Measurements from ENCODE around the gene CGAS.
"Not testable (repeated sequence)": the region's sequence is repeated elsewhere in the genome, so short reads cannot be mapped to it uniquely, and the experiment has no call there.

Gene CGAS

DNA sequence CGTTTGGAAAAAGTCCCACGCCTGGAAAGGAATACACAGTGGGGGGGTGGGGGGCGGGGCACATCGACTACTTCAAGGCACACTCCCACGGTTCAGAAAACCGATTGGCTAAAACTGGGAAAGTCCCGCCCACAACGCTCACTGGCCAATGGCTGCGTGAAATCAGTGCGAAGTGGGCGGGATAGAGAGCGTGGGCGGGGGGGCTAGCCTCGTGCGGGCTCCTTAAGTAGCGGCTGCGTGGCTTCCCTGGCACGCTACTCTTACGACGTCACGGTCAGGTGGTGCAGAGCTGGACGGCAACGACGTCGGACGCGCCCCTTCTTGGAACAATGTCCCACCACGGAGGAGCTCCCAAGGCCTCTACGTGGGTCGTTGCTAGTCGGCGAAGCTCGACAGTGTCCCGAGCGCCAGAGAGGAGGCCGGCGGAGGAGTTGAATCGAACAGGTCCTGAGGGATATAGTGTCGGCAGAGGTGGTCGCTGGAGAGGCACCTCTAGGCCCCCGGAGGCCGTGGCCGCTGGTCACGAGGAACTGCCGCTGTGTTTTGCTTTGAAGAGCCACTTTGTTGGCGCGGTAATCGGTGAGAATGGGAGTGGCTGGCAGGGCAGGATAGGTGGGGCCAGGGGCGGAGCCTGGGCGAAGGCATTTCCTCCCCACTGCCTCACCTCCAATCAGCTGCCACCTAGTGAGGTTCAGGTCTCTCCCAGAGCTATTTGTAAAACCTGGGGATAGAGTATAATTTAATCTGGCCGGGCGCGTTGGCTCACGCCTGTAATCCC is 57.3 kb downstream of the CGAS start, which contains the start of gene DDX43:
DDX43 (plus strand) TSS at position 252 of the 778 bp plus-strand sequence; CDS start at position 330, 78 bp downstream.
- peak; percentile 41 for DNase-seq

DNA sequence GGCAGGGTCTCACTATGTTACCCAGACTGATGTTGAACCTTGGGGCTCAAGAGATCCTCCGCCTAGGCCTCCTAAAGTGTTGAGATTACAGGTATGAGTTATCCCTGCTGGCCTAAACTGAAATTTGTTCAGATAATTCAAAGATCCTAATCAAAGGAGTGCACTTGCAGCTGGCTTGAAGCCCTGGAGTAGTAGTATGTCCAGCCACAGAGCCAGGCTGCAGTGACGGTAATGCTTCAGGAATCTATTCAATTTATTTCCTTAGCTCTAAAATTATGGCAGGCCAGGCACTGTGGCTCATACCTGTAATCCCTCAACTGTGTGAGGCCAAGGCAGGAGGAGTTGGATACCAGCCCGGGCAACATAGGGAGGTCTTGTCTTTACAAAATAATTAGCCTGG is 58.8 kb downstream of the CGAS start:
- DNase-seq: no peak

DNA sequence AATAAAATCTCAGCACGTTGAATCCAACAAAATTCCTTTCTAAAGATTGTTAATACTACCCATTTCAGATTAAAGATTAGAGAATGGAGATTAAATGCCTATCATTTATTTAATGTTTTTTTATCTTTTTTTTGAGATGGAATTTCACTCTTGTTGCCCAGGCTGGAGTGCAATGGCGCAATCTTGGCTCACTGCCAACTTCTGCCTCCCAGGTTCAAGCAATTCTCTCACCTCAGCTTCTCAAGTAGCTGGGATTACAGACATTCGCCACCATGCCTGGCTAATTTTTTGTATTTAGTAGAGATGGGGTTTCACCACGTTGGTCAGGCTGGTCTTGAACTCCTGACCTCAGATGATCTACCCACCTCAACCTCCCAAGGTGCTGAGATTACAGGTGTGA is 59.9 kb downstream of the CGAS start:
- DNase-seq: not testable (repeated sequence)

DNA sequence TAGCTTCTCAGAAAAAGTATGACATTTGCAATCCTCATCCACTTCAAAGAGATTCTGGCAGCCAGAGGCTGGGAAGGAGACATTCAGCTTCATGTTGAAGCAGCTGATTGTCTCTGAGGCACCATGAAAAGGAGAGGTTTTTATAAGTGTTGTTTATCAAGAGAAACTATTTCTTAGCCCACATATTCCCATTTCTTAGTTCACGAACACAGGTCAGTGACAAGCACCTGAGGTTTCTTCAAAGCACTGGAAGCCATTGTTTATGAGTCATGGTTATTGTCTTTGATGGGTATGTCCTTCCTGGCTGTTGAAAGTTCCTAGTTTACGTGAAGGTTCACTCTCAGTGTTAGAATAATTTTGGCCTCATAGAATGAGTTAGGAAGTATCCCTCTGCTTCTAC is 60.4 kb downstream of the CGAS start:
- no peak for DNase-seq

DNA sequence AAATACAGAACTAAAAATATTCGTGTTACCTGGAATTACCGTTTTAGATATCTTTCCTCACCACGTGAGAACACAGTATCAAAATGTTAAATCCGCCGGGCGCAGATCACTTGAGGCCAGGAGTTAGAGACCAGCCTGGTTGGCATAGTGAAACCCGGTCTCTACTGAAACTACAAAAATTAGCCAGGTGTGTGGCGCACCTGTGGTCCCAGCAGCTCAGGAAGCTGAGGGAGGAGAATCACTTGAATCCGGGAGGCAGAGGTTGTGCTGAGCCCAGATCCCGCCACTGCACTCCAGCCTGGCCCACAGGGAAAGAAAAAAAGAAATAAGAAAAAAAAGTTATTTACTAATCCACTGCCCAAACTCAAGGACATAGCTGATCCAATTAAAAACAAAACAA is 62.2 kb downstream of the CGAS start:
- DNase-seq: no peak

DNA sequence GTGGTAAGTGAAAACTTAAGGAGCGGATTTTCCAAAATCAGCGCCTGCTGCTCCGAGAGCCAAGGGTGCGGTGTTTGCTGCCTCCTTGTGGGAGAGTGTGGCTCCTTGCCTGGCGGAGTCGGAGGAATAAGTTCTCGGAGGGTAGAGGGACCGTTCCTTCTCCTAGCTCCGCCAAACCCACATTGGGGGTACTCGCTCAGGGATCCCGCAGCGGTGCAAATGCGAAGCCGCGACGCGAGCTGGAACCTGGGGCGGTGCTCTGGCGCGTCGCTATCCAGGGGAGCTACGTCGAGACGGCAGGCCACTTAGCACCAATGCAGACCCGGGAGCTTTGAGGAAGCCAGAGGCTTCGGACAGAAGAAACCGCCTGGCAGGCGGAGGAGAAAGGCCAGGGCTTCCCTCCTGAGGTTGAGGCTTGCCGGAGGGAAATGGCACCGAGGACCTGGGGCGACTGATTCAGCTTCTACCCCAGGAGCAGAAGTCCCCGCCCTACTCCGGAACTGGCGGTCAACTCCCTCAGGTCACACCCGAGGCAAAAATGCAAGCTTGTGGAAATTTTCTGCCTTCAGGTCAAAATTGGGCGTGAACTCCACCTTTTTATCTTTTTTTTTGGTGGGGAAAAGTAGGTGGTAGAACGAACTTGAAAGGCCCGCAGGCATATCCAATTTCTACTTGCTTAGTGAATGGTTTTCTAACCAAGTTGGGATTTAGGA is 63.1 kb downstream of the CGAS start:
- DNase-seq: peak; percentile 80

DNA sequence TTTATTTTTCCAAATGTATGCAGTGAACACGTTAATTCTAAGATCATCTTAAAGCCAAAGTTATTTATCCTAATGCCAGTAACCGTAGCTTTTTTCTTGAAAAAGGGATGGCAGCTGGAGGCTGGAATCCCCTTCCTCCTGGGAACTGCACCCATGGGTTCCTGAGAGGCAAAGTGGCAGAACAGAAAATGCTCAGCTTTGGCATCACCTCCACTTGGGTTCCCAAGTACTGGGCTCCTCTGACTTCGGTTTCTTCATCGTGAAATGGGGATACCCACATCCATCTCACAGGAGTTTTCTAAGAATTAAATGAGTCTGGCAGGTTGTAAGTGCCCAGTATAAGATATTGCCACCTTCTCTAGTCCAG is 63.7 kb downstream of the CGAS start:
- DNase-seq: no peak

DNA sequence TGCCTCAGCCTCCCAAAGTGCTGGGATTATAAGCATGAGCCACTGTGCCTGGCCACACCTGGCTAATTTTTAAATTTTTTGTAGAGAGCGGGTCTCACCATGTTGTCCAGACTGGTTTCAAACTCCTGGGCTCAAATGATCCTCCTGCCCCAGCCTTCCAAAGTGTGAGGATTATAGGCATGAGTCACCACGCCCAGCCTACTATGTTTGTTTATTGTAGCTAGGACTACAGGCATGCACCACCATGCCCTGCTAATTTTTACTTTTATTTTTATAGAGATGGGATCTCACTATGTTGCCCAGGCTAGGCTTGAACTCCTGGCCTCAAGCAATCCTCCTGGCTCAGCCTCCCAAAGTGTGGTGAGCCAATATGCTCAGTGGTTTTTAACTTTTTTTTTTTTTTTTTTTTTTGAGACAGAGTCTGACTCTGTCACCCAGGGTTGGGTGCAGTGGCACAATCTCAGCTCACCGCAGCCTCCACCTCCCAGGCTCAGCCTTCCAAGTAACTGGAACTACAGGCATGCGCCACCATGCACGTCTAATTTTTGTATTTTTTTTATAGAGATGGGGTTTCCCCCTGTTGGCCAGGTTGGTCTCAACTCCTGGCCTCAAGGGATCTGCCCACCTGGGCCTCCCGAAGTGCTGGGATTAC is 69.5 kb downstream of the CGAS start:
- DNase-seq: no peak

DNA sequence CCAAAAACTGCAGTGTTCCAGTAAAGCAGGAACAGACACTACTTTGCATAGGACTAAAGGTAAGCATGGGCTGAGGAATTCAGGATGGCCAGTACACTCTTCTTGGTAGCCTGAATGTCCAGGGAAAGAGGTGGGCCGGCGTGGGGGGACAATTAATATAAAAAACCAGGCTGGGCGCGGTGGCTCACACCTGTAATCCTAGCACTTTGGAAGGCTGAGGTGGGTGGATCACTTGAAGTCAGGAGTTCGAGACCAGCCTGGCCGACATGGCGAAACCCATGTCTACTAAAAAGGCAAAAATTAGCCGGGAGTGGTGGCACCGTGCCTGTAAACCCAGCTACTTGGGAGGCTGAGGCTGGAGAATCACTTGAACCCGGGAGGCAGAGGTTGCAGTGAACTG is 70.6 kb downstream of the CGAS start:
- not testable (repeated sequence) for DNase-seq

DNA sequence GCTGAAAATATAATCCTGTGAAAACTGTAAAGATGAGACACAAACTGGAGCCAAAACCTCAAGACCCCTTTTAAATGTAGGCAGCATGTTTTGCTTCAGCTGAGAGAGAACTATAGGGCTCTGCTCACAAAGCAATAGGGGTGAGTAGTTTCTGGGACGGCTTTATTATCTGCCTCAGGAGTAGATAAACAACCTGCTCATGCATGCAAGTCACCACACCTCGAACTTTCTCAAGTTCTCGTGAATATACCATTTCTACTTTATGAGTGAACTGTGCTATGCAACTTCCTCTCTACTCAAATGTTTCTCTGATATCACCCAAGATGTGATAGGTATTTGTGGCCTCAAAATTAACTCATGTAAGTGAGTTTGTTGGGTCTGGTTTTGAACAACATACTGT is 74.9 kb downstream of the CGAS start:
- DNase-seq: no peak

DNA sequence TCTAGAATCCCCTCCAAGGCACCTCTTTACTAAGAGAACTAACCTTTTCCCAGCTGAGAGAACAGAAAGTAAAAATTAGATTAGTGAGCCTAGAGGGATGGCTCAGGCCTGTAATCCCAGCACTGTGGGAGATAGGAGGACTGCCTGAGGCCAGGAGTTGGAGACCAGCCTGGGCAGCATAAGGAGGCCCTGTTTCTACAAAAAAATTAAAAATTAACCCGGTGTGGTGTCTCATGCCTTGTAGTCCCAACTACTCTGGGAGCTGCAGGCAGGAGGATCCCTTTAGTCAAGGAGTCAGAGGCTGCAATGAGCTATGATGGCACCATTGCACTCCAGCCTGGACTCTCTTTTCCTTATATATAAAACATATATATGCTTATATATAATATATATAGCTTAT is 76.9 kb downstream of the CGAS start:
- DNase-seq: no peak

Measured in activated CD4-positive, alpha-beta T cell treated with anti-CD3 and anti-CD28 coated beads, Interleukin-10, Interleukin-2, amounts not matched to agents 100 ng/mL and 50 ng/mL, durations not matched to agents 16 hours and 8 hours (primary cell).